GM12878 (cell line): ENCODE results near the gene COQ4. TPM values are rescaled to one million over a fixed set of nuclear protein-coding genes. Genes with fewer than 3 reads are reported as not detected.

Experiments
- ATAC-seq: fragments of 200-7000 bp; cut with Tn5 transposase; 3 replicates; pipeline ENCODE4 v1.9.1; 2020; ENCODE audit warnings: mild to moderate bottlenecking, moderate library complexity
- BruUV-seq: library from RNA; stranded (reverse); fragments of 400-500 nt; replicated peaks from 2 replicates; lab custom pipeline; 2021; lab: Mats Ljungman, UMichigan
- CTCF ChIA-PET: fragments of 300-600 bp; sonication (Branson Sonifier 250); formaldehyde crosslinking; extraction: SDS; loops from one replicate; lab custom pipeline; 2021; ENCODE audit warnings: inconsistent platforms; lab: Yijun Ruan, JAX
- POLR2A ChIA-PET: fragments of 350-600 bp; formaldehyde crosslinking; extraction: SDS; loops from one replicate; lab custom pipeline; 2021; ENCODE audit warnings: inconsistent platforms; lab: Charles Lee
- RAD21 ChIA-PET: fragments of 300-600 bp; sonication (Branson Sonifier 250); formaldehyde crosslinking; loops from one replicate; lab custom pipeline; 2023; ENCODE audit warnings: antibody characterized with exemption; ENCODE audit not compliant: unreplicated experiment; lab: Charles Lee
- SMC1A ChIA-PET: fragments of 300-600 bp; sonication (Branson Sonifier 250); formaldehyde crosslinking; loops from one replicate; lab custom pipeline; 2023; ENCODE audit not compliant: unreplicated experiment, uncharacterized antibody; lab: Charles Lee
- DNase-seq: peaks from one replicate; pipeline ENCODE4 v3.0.0-alpha.2; 2011; ENCODE audit warnings: low read depth, low spot score
- FAIRE-seq: peaks from 3 replicates; lab custom pipeline; 2011; peaks lifted over from hg19 to GRCh38; lab: Jason Lieb, UNC
- H2AFZ ChIP-seq: 2 replicates; pipeline ENCODE4 v1.6.0; 2011; ENCODE audit warnings: low read depth, low read length, control low read depth; ENCODE audit not compliant: control insufficient read depth
- H3K27ac ChIP-seq: 2 replicates; pipeline ENCODE4 v1.5.1; 2011; ENCODE audit warnings: control low read depth; ENCODE audit not compliant: control insufficient read depth, insufficient read depth
- H3K27me3 ChIP-seq, 2 experiments: replicated peaks in 1 of 2; 2 replicates each; pipeline versions ENCODE4 v1.6.0 to v1.6.1; 2011; ENCODE audit warnings: low read length in 1 of 2; ENCODE audit not compliant: control insufficient read depth in 2 of 2, insufficient read depth in 2 of 2
- H3K36me3 ChIP-seq, 2 experiments: 2 replicates each; pipeline ENCODE4 v1.5.1; 2011; ENCODE audit warnings: low read length in 1 of 2; ENCODE audit not compliant: control insufficient read depth in 2 of 2, insufficient read depth in 2 of 2
- H3K4me1 ChIP-seq: 2 replicates; pipeline ENCODE4 v1.6.1; 2011; ENCODE audit warnings: mild to moderate bottlenecking, low read length, moderate library complexity, mixed read lengths; ENCODE audit not compliant: control insufficient read depth, insufficient read depth
- H3K4me2 ChIP-seq: 2 replicates; pipeline ENCODE4 v1.6.0; 2011; ENCODE audit warnings: control low read depth; ENCODE audit not compliant: control insufficient read depth, insufficient read depth
- H3K4me3 ChIP-seq: fragments of 200-600 bp; sonication (generic); 2 replicates; pipeline ENCODE4 v1.5.1; 2016
- H3K79me2 ChIP-seq: 2 replicates; pipeline ENCODE4 v1.6.0; 2011; ENCODE audit warnings: low read length; ENCODE audit not compliant: control insufficient read depth, insufficient read depth
- H3K9ac ChIP-seq: 2 replicates; pipeline ENCODE4 v1.8.0; 2011; ENCODE audit warnings: low read length, control low read depth, mixed read lengths; ENCODE audit not compliant: control insufficient read depth, insufficient read depth
- H3K9me3 ChIP-seq: replicated peaks from 3 replicates; pipeline ENCODE4 v1.5.1; 2011; ENCODE audit warnings: mild to moderate bottlenecking, low read length; ENCODE audit not compliant: control insufficient read depth, insufficient read depth
- H4K20me1 ChIP-seq: 2 replicates; pipeline ENCODE4 v1.6.0; 2011; ENCODE audit not compliant: control insufficient read depth, insufficient read depth
- ATF2 ChIP-seq: IDR thresholded peaks from 2 replicates; pipeline ENCODE4 v1.6.1; 2012; ENCODE audit warnings: low read length, inconsistent platforms
- ETV6 ChIP-seq, 2 experiments: fragments of 450-650 bp in 1 of 2; IDR thresholded peaks in 1 of 2; conservative IDR thresholded peaks in 1 of 2; 2 replicates each; pipeline ENCODE4 v1.6.1; 2014; ENCODE audit warnings: antibody characterized with exemption in 1 of 2, borderline replicate concordance in 1 of 2, low read depth in 1 of 2, mild to moderate bottlenecking in 1 of 2, moderate library complexity in 1 of 2
- FOS ChIP-seq: IDR thresholded peaks from 3 replicates; pipeline ENCODE4 v1.6.1; 2011; ENCODE audit warnings: borderline replicate concordance; ENCODE audit not compliant: insufficient read length; ENCODE audit errors: extremely low read depth
- HDAC2 ChIP-seq: fragments of 200-600 bp; sonication (generic); IDR thresholded peaks from 2 replicates; pipeline ENCODE4 v1.6.1; 2017
- HDGF ChIP-seq: fragments of 450-650 bp; IDR thresholded peaks from 2 replicates; pipeline ENCODE4 v1.6.1; 2016; ENCODE audit warnings: antibody characterized with exemption
- IRF4 ChIP-seq: IDR thresholded peaks from 2 replicates; pipeline ENCODE4 v1.6.1; 2011; ENCODE audit warnings: low read depth, low read length
- JUNB ChIP-seq: IDR thresholded peaks from 2 replicates; pipeline ENCODE4 v1.6.1; 2016; ENCODE audit warnings: antibody characterized with exemption, mild to moderate bottlenecking
- MEF2B ChIP-seq: fragments of 450-650 bp; IDR thresholded peaks from 2 replicates; pipeline ENCODE4 v1.6.1; 2018; ENCODE audit warnings: mild to moderate bottlenecking, moderate library complexity; ENCODE audit not compliant: partially characterized antibody, poor library complexity, severe bottlenecking
- NR2C1 ChIP-seq: fragments of 450-650 bp; IDR thresholded peaks from 2 replicates; pipeline ENCODE4 v1.6.1; 2017; ENCODE audit warnings: antibody characterized with exemption, mild to moderate bottlenecking, moderate library complexity
- RAD51 ChIP-seq: fragments of 450-650 bp; IDR thresholded peaks from 2 replicates; pipeline ENCODE4 v1.6.1; 2016; ENCODE audit warnings: moderate library complexity, mild to moderate bottlenecking, inconsistent platforms
- RCOR1 ChIP-seq: conservative IDR thresholded peaks from 2 replicates; pipeline ENCODE4 v1.6.1; 2012; ENCODE audit warnings: low read depth, low read length, improper control_type of control experiment
- RELB ChIP-seq: fragments of 450-650 bp; IDR thresholded peaks from 2 replicates; pipeline ENCODE4 v1.6.1; 2017; ENCODE audit warnings: low read depth, mild to moderate bottlenecking, moderate library complexity
- SIN3A ChIP-seq: IDR thresholded peaks from 2 replicates; pipeline ENCODE4 v1.6.1; 2012; ENCODE audit warnings: low read depth, low read length, improper control_type of control experiment
- SKIL ChIP-seq: fragments of 450-650 bp; IDR thresholded peaks from 2 replicates; pipeline ENCODE4 v1.6.1; 2017; ENCODE audit warnings: mild to moderate bottlenecking, low read depth, inconsistent platforms; ENCODE audit not compliant: poor library complexity, severe bottlenecking
- ZBTB4 ChIP-seq: fragments of 450-650 bp; formaldehyde crosslinking; IDR thresholded peaks from 2 replicates; pipeline ENCODE4 v1.4.0; 2022; ENCODE audit warnings: mild to moderate bottlenecking, moderate library complexity
- ZNF622 ChIP-seq: fragments of 450-650 bp; IDR thresholded peaks from 2 replicates; pipeline ENCODE4 v1.6.1; 2017; ENCODE audit warnings: mild to moderate bottlenecking, inconsistent platforms
- WGBS: methylation state at CpG from one replicate; pipeline ENCODE4 v1.1.6; 2016; ENCODE audit warnings: low lambda C conversion rate; ENCODE audit not compliant: insufficient replicate concordance, insufficient coverage; ENCODE audit errors: missing lambda C conversion rate; 5-methylcytosine and 5-hydroxymethylcytosine counted together
- in situ Hi-C: fragments of 300-500 bp; cut with MboI; formaldehyde crosslinking; loops from 9 replicates; pipeline ENCODE4 v1.14.3; 2018; ENCODE audit warnings: mixed read lengths
- intact Hi-C: fragments of 100-400 bp; cut with micrococcal nuclease; formaldehyde crosslinking; loops from one replicate; pipeline ENCODE4 v1.14.2; 2022; ENCODE audit not compliant: unreplicated experiment
- polyA plus RNA-seq, 11 experiments: library from polyadenylated mRNA; depleted of rRNA in 4 of 11; unstranded in 6 of 11; stranded (reverse) in 5 of 11; fragments of >200 nt; fragmentation: Nextera tagmentation in 4 of 11; fragmentation: Illumina TruSeq in 1 of 11; extraction: Ambion mirVana in 4 of 11; extraction: Trizol in 1 of 11; gene quantifications; 1 replicate in 1 of 11; 2 replicates in 10 of 11; pipeline versions ENCODE4 v1.2.1 to v1.2.3, GENCODE V29; 2011 to 2016; ENCODE audit warnings: inconsistent platforms in 2 of 11, missing spikeins in 2 of 11, low read depth in 1 of 11
- total RNA-seq, 4 experiments: library from RNA; depleted of rRNA in 3 of 4; stranded (reverse); fragments of >200 nt in 3 of 4; fragmentation: Illumina TruSeq in 1 of 4; extraction: Trizol in 1 of 4; gene quantifications; 2 replicates each; pipeline versions ENCODE4 v1.2.1 to v1.2.3, GENCODE V29; 2013 to 2021

Gene COQ4
- total and polyA plus RNA-seq, 10 of the 15 experiments (the other 5 are each of a cell fraction or from before 2014, with no cell fraction given): 3.8 to 64.1 (median 38.6) TPM

GRCh38 chr9:128342971-128343680 lies 20.5 kb downstream of the COQ4 start:
- ChIA-PET RAD21 (no interaction called here), CTCF (interaction anchor here (1.7 to 2.4 kb wide), 2 partner anchors 19 to 88 kb away, joined by 3 to 14 read pairs; no protein-coding TSS in a partner anchor), POLR2A (no interaction called here), SMC1A (no interaction called here)
- no peak for DNase-seq
- in situ Hi-C loops: no loop called here
- H3K36me3 ChIP-seq: peaks cover 0 to 3% of the 10 kb centered on the region in 2 experiments; a peak in 1 of 4 replicates
- H3K27me3 ChIP-seq: no peaks in the 10 kb centered on the region
- no peaks in the 10 kb centered on the region for H3K4me1 ChIP-seq
- no peak overlapping the region for H3K9ac ChIP-seq
- no peak for FAIRE-seq
- intact Hi-C loops: loop anchor here (5.0 kb wide), 1 partner anchor 216 kb away; the partner anchor contains the start of gene PTGES2
- H2AFZ ChIP-seq: no peak overlapping the region
- no peak overlapping the region for H3K4me3 ChIP-seq
- H3K27ac ChIP-seq: no peak overlapping the region
- 96% methylated on average over 8 of the region's 8 CpGs for WGBS
- no peaks in the 10 kb centered on the region for H3K79me2 ChIP-seq
- no peak overlapping the region for H3K4me2 ChIP-seq
- H4K20me1 ChIP-seq: no peaks in the 10 kb centered on the region
- BruUV-seq: no TSS peak
- H3K9me3 ChIP-seq: no peaks in the 10 kb centered on the region
- ATAC-seq: no peak
- TF ChIP-seq JUNB: no peak
- no peak for TF ChIP-seq ZNF622
- no peak for TF ChIP-seq HDAC2
- no peak for TF ChIP-seq ETV6 (conservative IDR thresholded peaks at IDR 0.05 in 1 of 2, IDR thresholded peaks at IDR 0.05 in 1 of 2; ENCODE audit: borderline replicate concordance in 1 of 2, low read depth in 1 of 2)
- TF ChIP-seq FOS: no peak
- no peak for TF ChIP-seq RCOR1
- no peak for TF ChIP-seq RAD51
- TF ChIP-seq NR2C1: no peak
- TF ChIP-seq ZBTB4 (CRISPR knock-in tag): no peak
- no peak for TF ChIP-seq SKIL
- TF ChIP-seq SIN3A: no peak
- TF ChIP-seq ATF2: no peak
- no peak for TF ChIP-seq MEF2B
- TF ChIP-seq HDGF: no peak
- no peak for TF ChIP-seq IRF4
- no peak for TF ChIP-seq RELB
